Motor neuron (in vitro differentiated cells): Measurements from ENCODE around the gene SEMA4C. TPM values are rescaled to one million over a fixed set of nuclear protein-coding genes. Genes with fewer than 3 reads are reported as not detected.

Experiments used
- ATAC-seq, 8 experiments: fragments of 200-7000 bp; cut with Tn5 transposase; replicated peaks in 6 of 8; 2 replicates each; pipeline ENCODE4 v1.8.0; 2021; ENCODE audit warnings: mild to moderate bottlenecking in 8 of 8, moderate library complexity in 8 of 8
- H3K27ac ChIP-seq, 2 donors: fragments of 250-450 bp; sonication (Bioruptor Pico); 2 replicates each; pipeline ENCODE4 v1.9.0; 2021; ENCODE audit warnings: antibody characterized with exemption in 2 of 2, mild to moderate bottlenecking in 2 of 2, moderate library complexity in 1 of 2
- H3K4me1 ChIP-seq, 2 donors: fragments of 250-450 bp; sonication (Bioruptor Pico); replicated peaks in 1 of 2; 2 replicates each; pipeline ENCODE4 v1.6.1; 2021; ENCODE audit warnings: antibody characterized with exemption in 2 of 2, mild to moderate bottlenecking in 2 of 2, moderate library complexity in 1 of 2
- H3K4me3 ChIP-seq, 5 donors: fragments of 250-450 bp; sonication (Bioruptor Pico); 2 replicates each; pipeline ENCODE4 v1.9.0; 2021; ENCODE audit warnings: antibody characterized with exemption in 5 of 5, mild to moderate bottlenecking in 5 of 5, moderate library complexity in 4 of 5
- WGBS, 10 experiments: fragments of 450-650 bp; shearing (Covaris generic); methylation state at CpG; one replicate each; pipeline ENCODE4 v1.0.0; 2022; 5-methylcytosine and 5-hydroxymethylcytosine counted together
- in situ Hi-C, 9 experiments: fragments of 400-800 bp; cut with MboI; loops; one replicate each; pipeline ENCODE4 v1.15.0; 2021; ENCODE audit warnings: low sequenced_read_pairs in 9 of 9, low pct_unique_long_range_greater_than_20kb in 2 of 9; ENCODE audit not compliant: unreplicated experiment in 9 of 9
- total RNA-seq, 8 experiments: library from RNA; unstranded; fragments of 300-600 nt; gene quantifications; 2 replicates each; pipeline versions ENCODE4 v1.2.3 to v1.2.4, GENCODE V29; 2022

SEMA4C gene
- total RNA-seq, 8 experiments from 2014 or later = 11.8 to 56.4 (median 27.9) TPM

DNA sequence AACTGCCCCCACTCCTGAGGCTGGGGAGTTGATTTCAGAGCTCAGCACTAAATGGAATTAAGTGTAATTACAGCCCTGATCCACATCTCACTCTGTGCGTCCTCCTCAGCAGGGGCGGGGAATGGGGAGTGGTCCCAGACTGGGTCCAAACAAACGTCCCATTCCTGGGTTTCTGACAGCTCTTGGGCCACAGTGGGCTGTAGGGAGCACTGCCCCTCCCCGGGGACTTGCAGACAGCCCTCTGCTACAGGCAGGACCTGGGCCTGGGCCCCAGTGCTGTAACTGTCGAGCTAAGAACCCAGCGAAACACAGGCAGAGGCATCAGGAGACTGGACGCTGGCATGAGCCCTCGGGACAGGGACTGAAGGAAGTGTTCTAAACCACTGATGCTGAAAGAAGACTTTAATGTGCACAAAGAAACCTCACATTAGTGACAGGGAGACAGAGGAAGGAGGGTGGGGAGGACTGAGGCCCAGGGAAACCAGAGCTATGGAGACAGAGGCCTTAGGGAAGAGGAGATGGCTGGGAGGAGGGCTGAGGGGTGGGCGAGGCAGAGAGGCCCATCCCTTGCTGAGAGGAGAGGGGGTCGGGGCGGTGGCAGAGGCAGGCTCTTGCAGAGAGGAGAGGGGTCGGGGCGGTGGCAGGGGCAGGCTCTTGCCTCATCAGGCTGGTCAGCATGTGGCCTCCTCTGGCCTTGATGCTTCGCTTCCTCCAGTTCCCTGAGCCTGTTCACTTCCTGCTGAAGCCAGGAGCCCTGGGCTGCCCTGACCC is 5.8 kb upstream of the SEMA4C start:
- in situ Hi-C loops = no loop called here
- ATAC-seq = peak; percentile 5 to 81 (median 77)
- WGBS, 10 experiments = 0 to 62% (median 24%) methylated on average over 1 to 5 of the region's 14 CpGs; no CpG with 5 or more reads in 3 of the 10 experiments
- Histone ChIP-seq H3K27ac (peak overlapping the region; percentile 18 to 45), H3K4me3 (no peak overlapping the region), H3K4me1 (peaks cover 22 to 24% of the 10 kb centered on the region in 2 donors)

DNA sequence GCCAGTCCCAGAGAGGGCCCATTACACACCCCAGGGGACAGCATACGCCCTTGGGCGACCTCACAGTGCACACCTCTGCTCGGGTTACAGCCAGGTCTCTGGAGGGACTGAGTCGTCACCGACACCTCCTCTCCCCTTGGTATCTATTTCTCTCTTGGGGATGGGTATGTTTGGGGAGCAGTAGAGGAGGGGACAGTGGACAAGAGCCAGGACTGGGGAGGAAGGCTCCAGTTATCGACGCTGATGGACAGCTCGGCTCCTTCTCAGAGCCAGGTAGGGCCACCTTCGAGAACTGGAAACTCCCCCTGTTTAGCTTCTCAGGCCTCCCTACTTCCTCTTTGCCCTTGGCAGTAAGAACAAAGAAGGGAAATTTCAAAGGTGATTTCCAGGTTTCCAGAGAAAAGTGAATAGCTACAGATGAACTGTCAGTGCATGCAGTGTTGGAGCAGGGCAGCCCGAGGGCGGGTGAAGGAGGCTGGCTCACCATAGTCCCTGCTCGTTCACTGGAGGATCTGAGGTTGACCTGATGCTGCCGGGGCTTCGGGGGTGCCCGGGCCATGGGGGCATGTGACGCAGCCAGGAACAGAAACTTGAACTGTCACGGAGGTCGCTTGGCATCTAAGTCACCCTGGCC is 4.4 kb upstream of the SEMA4C start:
- no peak for ATAC-seq
- 50 to 100% (median 89%) methylated on average over 3 to 7 of the region's 18 CpGs; no CpG with 5 or more reads in 5 of the 10 experiments for WGBS, 10 experiments
- Histone ChIP-seq H3K27ac (no peak overlapping the region), H3K4me3 (no peak overlapping the region), H3K4me1 (peaks cover 22 to 24% of the 10 kb centered on the region in 2 donors)
- in situ Hi-C loops = loop anchor here in 4 of 9 experiments (25.0 kb wide), 1 partner anchor 88 kb away; no protein-coding TSS in a partner anchor

GRCh38 chr2:96873651-96874096 is 3.8 kb upstream of the SEMA4C start:
- H3K27ac ChIP-seq = no peak overlapping the region
- no peak overlapping the region for H3K4me3 ChIP-seq
- peaks cover 22 to 24% of the 10 kb centered on the region in 2 donors for H3K4me1 ChIP-seq
- WGBS, 10 experiments = 20 to 83% (median 50%) methylated on average over 1 to 2 of the region's 8 CpGs; no CpG with 5 or more reads in 7 of the 10 experiments
- in situ Hi-C loops = loop anchor here in 4 of 9 experiments (25.0 kb wide), 1 partner anchor 89 kb away; no protein-coding TSS in a partner anchor
- ATAC-seq = no peak

DNA sequence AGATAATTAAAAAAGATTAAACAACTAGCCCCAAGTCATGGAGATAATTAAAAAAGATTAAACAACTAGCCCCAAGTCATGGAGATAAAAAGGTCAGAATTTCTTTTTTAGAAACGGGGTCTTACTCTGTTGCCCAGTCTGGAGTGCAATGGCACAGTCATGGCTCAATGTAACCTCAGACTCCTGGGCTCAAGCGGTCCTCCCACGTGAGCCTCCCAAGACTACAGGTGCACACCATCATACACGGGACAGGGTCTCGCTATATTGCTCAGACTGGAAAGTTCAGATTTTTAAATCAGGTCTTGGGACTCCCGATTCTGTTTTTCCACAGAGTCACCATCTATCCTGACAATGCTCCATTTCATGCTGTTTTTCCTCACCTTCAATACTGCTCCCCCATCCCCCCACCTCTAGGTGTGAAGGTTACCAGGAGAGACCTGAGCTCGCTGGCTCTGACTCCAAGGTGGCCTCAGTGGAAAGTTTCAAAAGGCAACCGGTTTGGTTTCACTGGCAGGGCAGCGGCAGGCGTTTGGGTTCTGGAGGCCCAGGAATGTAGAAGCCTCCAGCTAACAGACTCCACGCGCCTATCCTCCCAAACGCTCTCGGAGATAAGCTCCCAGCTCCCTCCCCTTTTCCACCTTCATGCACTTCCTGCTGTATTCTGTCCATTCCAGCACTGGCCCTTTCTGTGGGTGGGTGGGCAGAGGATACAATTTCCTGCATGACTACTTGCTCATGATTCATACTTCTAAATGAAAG is 2.9 kb upstream of the SEMA4C start:
- ATAC-seq = no peak
- no peak overlapping the region for H3K27ac ChIP-seq
- H3K4me3 ChIP-seq = no peak overlapping the region
- 60 to 100% (median 86%) methylated on average over 1 to 10 of the region's 14 CpGs for WGBS, 10 experiments
- in situ Hi-C loops = loop anchor here in 4 of 9 experiments (25.0 kb wide), 1 partner anchor 90 kb away; no protein-coding TSS in a partner anchor
- H3K4me1 ChIP-seq = peaks cover 22 to 24% of the 10 kb centered on the region in 2 donors

- H3K27ac ChIP-seq = peak overlapping the region; percentile 96 to 97
- H3K4me3 ChIP-seq = peak overlapping the region; percentile 88 to 98 (median 93)
- WGBS, 10 experiments = 0 to 80% (median 23%) methylated on average over 1 to 11 of the region's 13 CpGs; no CpG with 5 or more reads in 1 of the 10 experiments
- peaks cover 18 to 21% of the 10 kb centered on the region in 2 donors for H3K4me1 ChIP-seq
- ATAC-seq = peak in 6 of 8 experiments; percentile 1 to 13 (median 10)
- in situ Hi-C loops = loop anchor here in 4 of 9 experiments (25.0 kb wide), 1 partner anchor 92 kb away; no protein-coding TSS in a partner anchor
These were observed 861 bp upstream of the SEMA4C start for GRCh38 chr2:96870626-96871255.

GRCh38 chr2:96869281-96869821 is 529 bp downstream of the SEMA4C start:
- Histone ChIP-seq H3K4me1 (peaks cover 11 to 14% of the 10 kb centered on the region in 2 donors), H3K4me3 (peak overlapping the region; percentile 88 to 98 (median 93)), H3K27ac (peak overlapping the region; percentile 96 to 97)
- peak; percentile 48 to 62 (median 57) for ATAC-seq
- WGBS, 10 experiments = no CpG with 5 or more reads among the region's 64 CpGs
- in situ Hi-C loops = loop anchor here in 5 of 9 experiments (10.0 to 25.0 kb wide), 2 partner anchors 85 to 93 kb away; no protein-coding TSS in a partner anchor

DNA sequence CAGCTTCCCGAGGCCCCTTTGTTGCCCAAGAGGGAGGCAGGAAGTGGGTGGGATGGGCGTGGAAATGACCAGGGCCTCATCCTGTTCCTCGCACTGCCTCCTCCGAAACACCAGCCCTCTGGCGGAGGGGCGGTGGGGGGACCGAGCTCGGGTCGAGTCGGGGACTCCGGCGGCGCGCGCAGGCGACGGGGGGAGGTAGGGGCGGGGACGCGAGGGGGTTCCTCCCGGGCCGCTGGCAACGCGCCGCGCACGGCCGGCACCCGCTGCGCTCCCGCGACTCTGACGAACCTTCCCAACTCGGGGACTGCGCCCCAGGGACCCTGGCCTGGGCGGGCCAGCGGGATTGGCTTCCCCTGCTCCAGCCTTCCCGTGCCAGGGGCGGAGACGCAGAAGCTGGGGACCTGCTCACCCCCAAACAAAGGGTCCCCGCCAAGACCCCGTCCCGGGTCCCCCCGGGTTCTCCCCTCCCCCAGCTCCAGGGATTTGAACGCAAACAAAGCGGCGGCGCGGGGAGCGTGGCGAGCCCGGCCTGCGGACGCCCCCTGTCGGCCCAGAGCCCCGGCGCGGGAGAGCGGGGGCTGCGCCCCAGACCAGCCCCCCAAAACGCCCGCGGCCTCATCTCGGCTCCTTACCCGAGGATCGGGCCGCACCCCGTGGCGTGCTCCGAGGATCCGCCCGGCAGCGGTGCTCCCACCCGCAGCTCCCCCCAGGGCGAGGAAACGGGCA is 1.2 kb downstream of the SEMA4C start:
- WGBS, 10 experiments = 0% methylated on average over 2 of the region's 76 CpGs; no CpG with 5 or more reads in 9 of the 10 experiments
- in situ Hi-C loops = loop anchor here in 5 of 9 experiments (10.0 to 25.0 kb wide), 2 partner anchors 86 to 94 kb away; no protein-coding TSS in a partner anchor
- Histone ChIP-seq H3K27ac (peak overlapping the region; percentile 96 to 97), H3K4me3 (peak overlapping the region; percentile 88 to 98 (median 93)), H3K4me1 (peaks cover 11 to 14% of the 10 kb centered on the region in 2 donors)
- peak; percentile 39 to 67 (median 56) for ATAC-seq

GRCh38 chr2:96867756-96868554 is 1.9 kb downstream of the SEMA4C start:
- Histone ChIP-seq H3K4me3 (peak overlapping the region; percentile 88 to 98 (median 93)), H3K4me1 (peaks cover 11 to 14% of the 10 kb centered on the region in 2 donors), H3K27ac (peak overlapping the region; percentile 96 to 97)
- ATAC-seq = peak in 1 of 8 experiments; percentile 0
- in situ Hi-C loops = loop anchor here in 5 of 9 experiments (10.0 to 25.0 kb wide), 2 partner anchors 87 to 94 kb away; no protein-coding TSS in a partner anchor
- WGBS, 10 experiments = 0 to 22% (median 8%) methylated on average over 1 to 11 of the region's 27 CpGs; no CpG with 5 or more reads in 5 of the 10 experiments

DNA sequence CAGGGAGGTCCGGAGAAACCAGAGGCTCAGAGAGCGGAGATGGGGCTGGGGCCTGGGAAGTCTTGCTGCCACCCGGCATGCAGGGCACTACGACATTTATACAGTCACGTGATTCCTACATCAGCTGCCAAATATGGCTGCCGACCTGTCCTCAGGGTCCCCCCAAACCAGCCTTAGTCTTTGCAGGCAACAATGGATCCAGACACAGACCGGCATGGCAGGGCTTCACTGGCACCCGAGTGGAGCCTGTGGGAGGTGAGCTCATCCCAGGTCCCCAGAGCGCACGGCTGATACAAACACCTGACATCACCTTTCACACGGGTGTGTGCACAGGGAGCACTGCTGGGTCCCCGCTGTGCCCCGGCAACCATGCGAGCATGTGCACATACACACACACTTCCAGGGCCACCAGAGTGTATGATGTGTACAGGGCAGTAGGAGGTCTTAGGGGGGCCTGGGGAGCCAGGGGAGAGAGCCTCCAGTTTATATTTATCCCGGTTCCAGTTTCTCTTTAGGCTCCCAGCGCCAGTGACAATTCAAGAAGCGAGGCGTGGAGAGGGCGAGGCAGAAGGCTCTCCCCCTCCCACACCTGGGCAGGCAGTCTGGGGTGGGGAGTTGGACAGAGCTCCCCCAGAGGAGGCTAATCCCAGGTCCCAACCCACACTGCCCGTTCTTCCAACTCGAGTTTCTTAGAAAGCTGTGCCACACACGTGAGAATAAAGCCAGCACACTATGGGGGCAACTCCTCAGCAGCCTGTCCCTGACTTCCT is 2.7 kb downstream of the SEMA4C start:
- Histone ChIP-seq H3K27ac (no peak overlapping the region), H3K4me1 (peaks cover 11 to 14% of the 10 kb centered on the region in 2 donors), H3K4me3 (peak overlapping the region; percentile 88 to 98 (median 93))
- in situ Hi-C loops = loop anchor here in 5 of 9 experiments (10.0 to 25.0 kb wide), 2 partner anchors 88 to 95 kb away; no protein-coding TSS in a partner anchor
- no peak for ATAC-seq
- WGBS, 10 experiments = 11 to 81% (median 53%) methylated on average over 2 to 10 of the region's 22 CpGs; no CpG with 5 or more reads in 5 of the 10 experiments

- no peak overlapping the region for H3K4me3 ChIP-seq
- H3K27ac ChIP-seq = no peak overlapping the region
- WGBS, 10 experiments = 60 to 80% methylated on average over 1 of the region's 8 CpGs; no CpG with 5 or more reads in 8 of the 10 experiments
- peaks cover 11 to 14% of the 10 kb centered on the region in 2 donors for H3K4me1 ChIP-seq
- ATAC-seq = no peak
- in situ Hi-C loops = loop anchor here in 5 of 9 experiments (10.0 to 25.0 kb wide), 2 partner anchors 88 to 96 kb away; no protein-coding TSS in a partner anchor
These were observed 3.3 kb downstream of the SEMA4C start for GRCh38 chr2:96866586-96866985.
